NCI-H460 (cell line): ENCODE results near the gene FRMD4A. TPM values are rescaled to one million over a fixed set of nuclear protein-coding genes. Genes with fewer than 3 reads are reported as not detected.
A peak's percentile ranks its signal among the peaks of the same experiment; 100 is the strongest.
"Not testable (repeated sequence)": the region's sequence is repeated elsewhere in the genome, so short reads cannot be mapped to it uniquely, and the experiment has no call there.

Experiments used
- DNase-seq: peaks from one replicate; pipeline ENCODE4 v3.0.0-alpha.2; 2016; ENCODE audit warnings: low read depth; ENCODE audit errors: extremely low read depth
- total RNA-seq: library from RNA; depleted of rRNA; stranded (reverse); fragments of >200 nt; shearing (Covaris generic); gene quantifications from 2 replicates; pipeline ENCODE4 v1.2.3, GENCODE V29; 2014

FRMD4A gene
- total RNA-seq, 1 experiment from 2014 or later, result 4.2 TPM

DNA sequence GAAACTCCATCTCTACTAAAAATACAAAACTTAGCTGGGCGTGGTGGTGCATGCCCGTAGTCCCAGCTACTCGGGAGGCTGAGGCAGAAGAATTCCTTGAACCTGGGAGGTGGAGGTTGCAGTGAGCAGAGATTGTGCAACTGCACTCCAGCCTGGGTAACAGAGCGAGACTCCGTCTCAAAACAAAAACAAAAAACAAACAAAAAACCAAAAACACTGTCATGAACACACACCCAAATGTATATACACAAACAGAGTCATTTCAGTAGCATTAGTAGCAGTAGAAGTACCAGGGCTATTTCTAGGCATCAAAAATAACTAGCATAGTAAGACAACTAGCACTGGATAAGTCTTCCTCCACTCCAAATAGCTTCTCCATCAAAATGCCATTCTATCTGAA, 263.1 kb downstream of the FRMD4A start:
- not testable (repeated sequence) for DNase-seq

DNA sequence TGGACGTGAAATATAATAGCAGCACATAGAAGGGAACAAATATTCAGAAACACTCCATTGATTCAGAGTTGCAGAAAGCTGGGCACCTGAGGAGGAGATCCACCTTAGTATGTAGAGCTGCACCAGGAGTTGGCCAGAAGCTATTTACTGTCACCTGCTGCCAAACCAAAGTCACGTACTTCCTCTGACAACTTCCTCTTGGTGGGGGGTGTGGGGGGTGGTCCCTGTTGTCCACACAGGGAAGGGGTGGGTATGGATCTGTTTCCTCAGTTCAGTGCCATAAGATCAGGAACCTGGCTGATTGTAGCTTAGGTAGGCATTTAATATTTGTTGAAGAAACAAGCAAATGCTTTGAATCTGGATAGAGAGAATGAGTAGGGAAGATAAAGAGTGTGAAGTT, 264.6 kb downstream of the FRMD4A start:
- no peak for DNase-seq

DNA sequence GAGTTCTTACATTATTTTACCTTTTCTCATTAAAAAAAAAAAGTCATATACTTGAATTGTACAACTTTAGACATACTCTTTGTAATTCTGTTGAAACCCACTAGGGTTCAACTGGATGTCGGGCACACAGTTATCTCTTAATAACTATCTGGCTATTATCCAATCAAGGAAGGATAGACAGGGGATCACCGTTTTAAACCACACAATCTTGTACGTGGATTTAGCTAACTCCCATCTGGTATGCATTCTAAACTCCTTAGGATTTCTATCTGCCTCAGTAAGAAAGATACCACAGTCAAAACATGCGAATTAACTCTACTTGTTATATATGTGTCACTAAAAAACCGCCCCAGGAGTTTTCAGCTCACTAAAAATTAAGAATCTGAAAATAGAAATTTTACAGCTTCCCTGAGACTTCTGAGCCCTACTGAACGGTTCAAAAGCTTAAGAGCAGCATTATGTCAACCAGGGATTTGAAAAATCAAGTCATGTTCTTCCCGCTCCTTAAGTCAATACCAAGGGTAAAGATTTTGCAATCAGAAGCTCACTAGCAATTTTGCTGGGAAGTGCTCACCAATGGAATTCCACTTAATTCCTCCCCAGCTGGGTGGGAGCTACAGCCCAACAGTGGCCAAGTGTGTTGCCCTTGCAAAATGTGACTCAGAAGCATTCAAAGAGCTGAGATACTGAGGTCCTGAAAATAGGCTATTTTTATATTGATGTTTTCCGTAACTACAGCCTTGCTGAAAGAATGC, 267.0 kb downstream of the FRMD4A start:
- DNase-seq, result no peak

DNA sequence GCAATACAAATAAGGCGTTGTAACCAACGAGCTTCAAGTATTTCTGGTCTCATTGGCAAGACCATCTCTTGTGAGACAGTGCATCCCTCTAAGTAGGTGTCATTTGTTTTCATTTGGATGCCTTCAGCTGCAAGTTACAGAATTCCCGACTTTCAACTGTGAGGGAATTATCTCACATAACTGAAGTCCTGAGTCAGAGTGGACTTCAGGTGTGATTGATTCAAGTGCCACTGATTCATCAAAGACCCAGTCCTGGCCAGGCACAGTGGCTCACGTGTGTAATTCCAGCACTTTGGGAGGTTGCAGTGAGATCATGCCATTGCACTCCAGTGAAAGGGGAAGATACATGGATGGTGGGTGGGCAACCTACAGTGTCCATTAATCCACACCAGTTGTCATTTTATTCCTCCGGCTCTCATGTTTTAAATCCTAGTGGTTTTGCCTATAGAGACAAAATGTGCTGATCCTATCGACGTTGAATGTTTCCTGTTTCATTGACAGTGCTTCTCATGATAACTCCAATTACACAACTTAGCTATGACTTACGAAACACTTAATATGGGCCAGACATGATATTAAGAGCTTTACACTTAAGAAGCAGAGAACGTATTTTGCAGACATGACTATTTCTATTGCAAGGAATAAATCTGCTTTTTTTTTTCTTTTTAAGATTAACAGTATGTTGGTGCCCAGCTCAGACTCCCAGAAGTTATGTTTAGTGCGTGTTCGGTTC, 268.0 kb downstream of the FRMD4A start:
- DNase-seq, result no peak

DNA sequence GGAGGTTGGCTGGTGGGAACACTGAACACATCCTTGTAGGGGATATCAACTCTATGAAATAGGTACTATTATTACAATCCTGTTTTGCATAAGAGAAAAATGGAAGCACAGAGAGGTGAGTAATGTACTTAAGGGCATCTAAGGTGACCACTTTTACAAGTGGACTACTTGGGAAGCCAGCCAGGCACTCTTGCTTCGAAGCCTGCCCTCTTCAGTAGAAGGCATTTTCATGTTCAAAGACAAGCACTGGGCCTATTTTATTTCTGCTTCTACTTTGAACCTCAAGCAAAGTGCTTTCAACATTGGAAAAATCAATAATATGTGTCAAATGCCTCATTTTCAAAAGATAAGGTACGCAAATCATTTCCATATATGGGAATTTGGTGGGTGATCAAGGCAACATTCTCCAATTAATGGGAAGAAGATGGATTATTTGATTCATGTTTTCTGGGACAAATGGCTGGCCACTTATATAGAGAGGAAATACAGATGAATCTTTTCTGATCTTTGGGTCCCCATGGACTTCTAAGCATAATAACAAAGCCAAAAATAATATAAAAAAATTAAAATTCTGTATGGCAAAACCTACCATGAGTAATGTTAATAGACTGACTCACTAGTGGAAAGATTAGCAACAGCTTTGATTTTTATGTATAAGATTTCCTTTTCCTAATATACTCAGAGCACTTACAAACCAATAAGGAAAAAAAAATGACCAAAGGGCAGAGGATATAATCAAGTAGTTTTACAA, 270.2 kb downstream of the FRMD4A start:
- no peak for DNase-seq

DNA sequence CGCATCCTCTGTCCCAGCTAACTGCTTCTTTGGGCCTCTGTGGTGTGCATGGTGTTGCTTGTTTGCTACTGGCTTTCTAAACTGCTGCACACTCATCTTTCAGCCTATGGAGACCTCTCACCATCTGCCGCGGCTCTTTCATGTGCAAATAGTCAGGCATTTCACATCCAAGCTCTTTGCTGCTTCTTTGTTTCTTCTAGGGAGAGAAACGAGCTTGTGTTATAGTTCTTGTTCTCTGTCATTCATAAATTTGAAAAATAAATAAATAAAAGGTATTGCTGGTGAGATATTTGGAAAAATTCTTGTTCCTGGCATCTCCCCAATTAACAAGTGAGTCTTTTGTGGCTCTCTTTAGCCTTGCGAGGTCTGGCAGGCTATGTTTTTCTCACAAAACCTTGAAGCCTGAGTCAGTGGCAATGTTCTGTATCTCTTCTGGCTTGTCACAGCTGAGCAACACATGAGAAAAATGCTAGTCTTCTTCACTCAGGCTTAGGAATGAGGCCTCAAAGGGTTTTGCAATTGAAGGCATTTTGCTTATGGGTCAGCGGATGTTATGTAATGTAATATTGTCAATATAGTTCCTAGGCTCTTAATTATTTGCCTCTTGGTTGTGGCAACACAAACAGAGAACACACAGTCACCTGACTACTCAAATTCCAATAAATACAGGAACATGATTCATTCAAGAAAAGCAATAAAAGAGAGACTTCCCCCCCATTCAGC, 274.0 kb downstream of the FRMD4A start:
- peak; percentile 7 for DNase-seq

DNA sequence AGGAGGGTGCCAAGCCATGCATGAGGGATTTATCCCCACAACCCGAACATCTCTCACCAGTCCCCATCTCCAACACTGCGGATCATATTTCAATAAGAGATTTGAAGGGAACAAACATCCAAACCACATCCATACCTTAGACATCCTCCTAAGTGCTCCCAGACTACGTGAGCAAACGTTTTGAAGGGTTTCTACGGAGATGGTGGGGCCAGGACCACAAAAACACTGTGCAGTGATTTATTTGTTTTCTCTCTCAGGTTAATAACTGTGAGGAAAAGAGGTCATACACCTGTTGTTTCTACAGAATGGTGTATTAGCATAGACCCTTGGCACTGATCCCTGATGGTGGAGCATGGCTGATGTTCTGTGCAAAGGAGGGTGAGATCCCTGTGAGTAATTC, 277.8 kb downstream of the FRMD4A start:
- DNase-seq, result no peak

DNA sequence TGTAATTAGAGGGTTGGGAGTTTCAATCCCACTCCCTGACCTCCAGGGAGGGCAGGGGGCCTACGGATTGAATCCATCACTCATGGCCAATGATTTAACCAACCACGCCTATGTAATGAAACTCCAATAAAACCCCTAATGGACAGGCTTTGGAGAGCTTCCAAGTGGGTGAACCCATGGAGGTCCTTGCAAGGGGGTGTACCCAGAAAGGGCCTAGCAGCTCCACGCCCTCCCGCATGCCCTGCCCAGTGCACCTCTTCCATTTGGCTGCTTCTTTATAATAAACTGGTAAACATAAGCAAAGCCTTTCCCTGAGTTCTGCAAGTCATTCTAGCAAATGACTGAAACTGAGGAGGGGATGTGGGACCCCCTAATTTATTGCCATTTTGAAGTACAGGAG, 280.1 kb downstream of the FRMD4A start:
- DNase-seq, result no peak

DNA sequence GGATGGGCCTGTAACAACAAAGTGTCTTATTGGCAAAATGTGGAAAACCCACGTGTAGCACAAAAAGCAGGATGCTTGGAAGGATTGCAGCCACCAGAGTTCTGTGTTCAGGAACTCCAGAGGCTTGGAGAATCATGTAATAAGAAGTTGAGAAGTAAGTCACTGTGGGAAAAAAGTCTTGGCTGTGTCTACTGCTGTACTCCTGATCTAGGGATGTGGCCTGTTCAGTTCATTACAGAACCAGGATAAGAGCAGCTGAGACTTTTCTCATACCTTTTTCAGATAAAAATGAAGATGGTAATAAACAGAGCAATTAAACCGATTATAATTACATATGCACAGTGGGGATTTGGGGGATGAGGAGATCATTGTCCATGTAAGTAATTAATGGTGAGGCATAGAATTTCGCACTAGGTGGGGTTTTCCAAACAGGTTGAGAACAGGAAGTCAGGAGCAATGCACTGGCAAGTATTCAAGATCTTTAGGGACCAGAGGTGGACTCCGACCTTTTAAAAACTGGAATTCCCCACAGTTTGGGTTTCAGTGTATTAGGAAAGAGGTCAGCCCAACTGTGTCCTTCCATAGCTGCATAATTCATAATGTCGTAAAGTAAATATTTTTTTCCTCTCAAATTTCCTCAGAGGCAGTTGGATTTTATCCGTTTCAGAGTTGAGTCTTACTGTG, 281.7 kb downstream of the FRMD4A start:
- no peak for DNase-seq

DNA sequence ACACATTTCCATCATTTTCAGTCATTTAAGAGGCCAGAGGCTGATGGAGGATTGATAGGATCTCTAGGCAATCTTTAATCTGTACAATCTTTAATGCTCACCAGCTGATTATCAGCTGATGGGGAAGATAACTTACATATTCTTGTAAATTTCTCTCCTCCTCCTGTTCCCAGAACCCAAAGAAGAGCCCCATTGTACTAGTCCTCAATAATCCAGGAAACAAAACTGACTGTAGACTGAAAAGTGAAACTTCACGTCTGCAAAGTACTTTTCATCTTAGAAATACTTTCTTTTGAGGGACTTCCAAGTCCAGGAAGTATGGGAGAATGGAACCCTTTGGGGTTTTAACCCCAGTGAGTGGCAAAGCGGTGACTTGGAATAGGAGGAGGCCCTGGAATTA, 283.3 kb downstream of the FRMD4A start:
- DNase-seq, result no peak

DNA sequence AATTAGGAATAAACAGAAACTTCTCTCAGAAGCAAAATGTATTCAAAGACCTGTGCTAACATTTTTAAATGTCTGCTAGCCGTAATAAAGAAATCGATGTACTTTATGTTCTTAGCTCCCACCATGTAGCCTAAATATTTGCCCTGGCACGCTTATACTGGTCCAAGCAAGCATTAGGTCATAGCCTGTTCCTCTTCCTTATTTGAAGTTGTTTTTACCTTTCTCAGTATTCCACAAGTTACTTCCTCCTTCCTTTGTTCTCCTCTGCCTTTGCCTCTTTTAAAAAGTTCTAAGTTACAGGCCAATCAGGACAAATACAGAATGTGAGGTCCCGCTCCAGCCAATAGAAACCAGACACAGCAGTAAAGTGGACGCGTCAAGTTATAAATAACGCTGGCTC, 288.7 kb downstream of the FRMD4A start:
- DNase-seq, result not testable (repeated sequence)

DNA sequence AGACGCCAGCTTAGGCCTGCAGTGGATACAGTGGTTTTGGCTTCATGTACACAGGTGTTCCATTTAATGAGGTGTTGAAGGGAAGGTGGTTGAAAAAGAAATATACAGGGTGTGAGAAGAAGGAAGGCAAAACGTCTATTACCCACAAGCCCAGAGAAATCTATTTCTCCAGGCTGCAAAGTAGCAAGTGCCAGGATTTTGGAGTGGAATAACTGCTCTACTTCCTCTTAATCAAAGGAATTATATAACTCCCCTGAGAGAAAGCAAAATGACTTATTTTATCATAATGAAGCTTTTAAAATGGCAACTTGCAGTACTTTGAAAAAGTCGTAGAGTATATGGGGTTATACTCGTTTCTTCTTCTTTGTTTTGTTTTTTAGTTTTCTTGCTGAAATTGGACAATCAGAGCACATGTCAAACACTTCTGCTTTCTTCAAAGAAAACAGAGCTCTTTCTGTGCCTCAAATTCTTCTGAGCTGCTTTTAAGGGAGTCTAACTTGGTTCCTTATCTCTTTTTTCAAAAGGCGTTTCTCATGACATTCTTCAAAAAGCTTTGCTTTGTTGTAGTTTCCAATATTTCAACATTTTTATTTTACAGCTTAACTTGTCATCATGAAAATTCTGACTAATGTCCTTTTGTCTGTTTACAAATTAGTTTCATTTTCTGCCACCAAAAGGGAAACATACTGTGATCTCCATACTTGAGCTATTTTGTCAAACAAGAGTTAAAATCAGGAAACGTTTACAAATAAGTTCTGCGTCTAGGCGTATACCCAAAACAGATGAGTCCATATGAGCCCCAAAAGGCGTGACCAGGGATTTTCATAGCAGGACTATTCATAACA, 289.7 kb downstream of the FRMD4A start:
- DNase-seq, result no peak

DNA sequence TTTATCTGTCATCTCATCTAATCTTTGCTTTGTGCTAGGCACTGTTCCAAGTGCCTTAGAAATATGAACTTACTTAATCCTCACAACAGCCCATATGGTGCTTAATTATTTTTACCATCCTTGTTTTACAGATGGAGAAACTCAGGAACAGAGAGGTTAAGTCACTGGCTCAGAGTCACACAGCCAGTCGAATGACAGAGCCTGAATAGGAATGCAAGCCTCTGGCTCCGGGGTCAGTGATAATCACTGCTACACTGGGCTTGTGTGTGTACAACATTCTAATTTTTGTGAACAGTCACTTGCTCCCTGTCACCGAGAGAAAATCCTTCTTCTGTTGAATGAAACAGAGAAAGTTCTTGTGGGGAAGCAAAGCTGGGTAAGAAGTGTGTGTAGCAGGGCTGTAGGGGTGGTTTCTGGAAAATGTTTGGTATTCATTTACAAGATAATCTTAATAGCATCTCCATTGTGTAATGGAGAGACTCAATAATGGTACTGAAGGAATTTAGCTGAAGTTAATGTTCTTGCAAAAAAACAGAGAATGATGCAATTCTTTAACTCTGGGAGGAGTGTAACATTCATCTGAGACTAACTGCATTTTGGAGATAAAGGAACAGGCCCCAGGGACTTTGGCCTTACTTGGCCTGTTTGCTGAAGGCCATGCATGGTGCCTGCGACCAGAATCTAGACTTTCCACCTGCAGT, 290.6 kb downstream of the FRMD4A start:
- DNase-seq, result no peak

DNA sequence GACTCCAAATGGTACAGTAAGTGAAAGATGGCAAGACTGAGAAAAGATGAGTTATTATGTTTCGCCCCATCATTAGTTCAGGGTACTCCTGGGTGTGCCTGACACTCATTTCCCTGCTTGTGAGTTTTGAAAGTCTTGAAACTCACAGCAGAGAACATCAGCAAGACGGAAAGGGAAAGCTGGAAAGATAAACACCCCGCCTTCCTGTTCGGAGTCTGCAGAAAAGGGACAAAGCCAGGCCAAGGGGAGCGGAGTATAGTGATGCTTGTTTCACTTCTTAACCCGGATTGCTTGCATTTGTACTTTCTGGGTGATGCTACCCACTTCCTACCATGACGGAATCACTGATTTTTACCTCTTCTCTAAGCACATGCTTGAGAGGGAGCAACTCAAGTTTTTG, 294.5 kb downstream of the FRMD4A start:
- DNase-seq, result no peak

DNA sequence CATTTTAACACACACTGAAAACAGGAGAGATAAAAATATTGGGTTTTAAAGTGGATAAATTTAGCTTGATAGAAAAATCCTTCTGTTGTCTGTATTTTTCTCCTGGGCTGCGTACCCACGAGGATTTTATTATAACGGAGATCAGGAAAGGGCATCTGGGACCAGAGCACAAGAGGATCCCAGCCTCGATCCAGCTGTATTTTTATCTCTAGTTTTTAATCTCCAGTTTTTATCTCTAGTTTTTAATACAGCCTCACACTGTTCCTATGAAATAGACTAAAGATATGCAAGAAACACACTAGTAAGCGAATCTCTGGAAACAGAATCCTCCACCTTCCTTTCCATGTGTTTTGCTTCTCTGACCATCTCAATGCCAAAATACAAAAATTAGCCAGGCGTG, 295.2 kb downstream of the FRMD4A start:
- DNase-seq, result no peak

DNA sequence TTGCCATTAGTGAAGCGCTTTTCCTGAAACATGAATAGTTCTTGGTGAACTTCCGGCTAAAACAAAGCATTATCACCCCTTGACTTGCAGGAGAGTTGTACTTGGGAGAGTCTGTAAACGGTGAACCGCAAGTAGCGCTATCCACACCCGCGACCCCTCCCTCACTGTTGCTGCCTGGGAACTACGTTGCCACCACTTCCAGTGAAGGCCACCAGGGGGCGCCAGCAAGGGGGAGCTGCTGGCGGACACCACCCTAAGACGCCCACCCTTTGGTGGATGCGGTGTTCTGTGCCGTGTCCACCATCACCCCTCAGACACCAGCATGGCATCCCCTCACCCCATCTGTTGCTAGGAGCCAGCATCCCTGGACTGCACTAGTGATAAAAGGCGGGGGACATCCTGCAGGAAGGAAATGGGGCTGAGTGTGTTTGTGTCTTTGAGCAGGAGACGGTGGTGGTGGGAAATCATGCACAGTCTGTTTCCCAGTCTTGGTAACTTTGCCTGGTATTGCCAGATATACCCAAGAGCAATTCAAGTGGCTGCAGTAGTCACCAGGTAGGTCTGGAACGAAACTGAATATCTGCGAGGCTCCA, 298.2 kb downstream of the FRMD4A start:
- no peak for DNase-seq

DNA sequence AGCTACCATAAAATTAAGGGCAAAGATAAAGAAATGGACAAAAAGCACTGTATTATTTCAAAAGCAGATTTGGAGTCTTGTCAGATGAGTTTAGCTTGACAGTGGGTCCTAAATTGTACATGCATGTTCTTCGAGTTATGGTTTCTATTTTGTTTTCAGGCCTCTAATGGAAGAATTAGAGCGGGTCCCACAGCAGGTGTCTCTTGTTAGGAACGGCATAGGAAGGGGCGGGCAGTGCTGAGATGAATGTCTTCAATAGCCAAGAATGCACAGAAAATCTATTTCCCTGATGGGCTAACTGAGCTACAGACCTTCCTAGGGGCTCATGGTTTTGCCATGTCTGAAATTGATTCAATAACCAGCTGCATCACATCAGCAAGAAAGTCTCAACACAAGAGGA, 304.4 kb downstream of the FRMD4A start:
- no peak for DNase-seq
